Measurements from ENCODE around the gene GOLGA5.

- no peak for TF ChIP-seq CTCF (IDR thresholded peaks at IDR 0.05; ENCODE audit: low read depth, low read length)
- TF ChIP-seq POLR2A (IDR thresholded peaks at IDR 0.05; ENCODE audit: extremely low read depth, insufficient read length) = no peak
- TF ChIP-seq MYC (IDR thresholded peaks at IDR 0.05; ENCODE audit: low read depth, low read length) = no peak
These were observed 37.7 kb upstream of the GOLGA5 start for GRCh38 chr14:92756446-92756845.
